ENCODE measurements around the gene IL36RN.
"Not testable (repeated sequence)": the region's sequence is repeated elsewhere in the genome, so short reads cannot be mapped to it uniquely, and the experiment has no call there.

The IL36RN gene

GRCh38 chr2:113096306-113096705 is 37.3 kb downstream of the IL36RN start:
- Mint-ChIP-seq H3K4me1 (peaks cover 24% of the 10 kb centered on the region), H3K4me3 (peak overlapping the region; percentile 71), H3K27ac (peak overlapping the region; percentile 91)
- ATAC-seq; H3K9me3 Mint-ChIP-seq; H3K36me3 Mint-ChIP-seq; DNase-seq (ENCODE audit: low spot score in 2 of 2): not testable (repeated sequence)

- H3K4me3 Mint-ChIP-seq = peak overlapping the region; percentile 71
- peak overlapping the region; percentile 91 for H3K27ac Mint-ChIP-seq
- peak; percentile 83 for ATAC-seq
- H3K36me3 Mint-ChIP-seq; H3K9me3 Mint-ChIP-seq; DNase-seq (ENCODE audit: low spot score in 2 of 2): not testable (repeated sequence)
- H3K4me1 Mint-ChIP-seq = peaks cover 25% of the 10 kb centered on the region
Measured at GRCh38 chr2:113096842-113097618, 38.0 kb downstream of the IL36RN start.

GRCh38 chr2:113098041-113098440 is 39.0 kb downstream of the IL36RN start:
- Mint-ChIP-seq H3K9me3 (peaks cover 13% of the 10 kb centered on the region), H3K27ac (peak overlapping the region; percentile 91), H3K36me3 (peaks cover 7% of the 10 kb centered on the region), H3K4me1 (peaks cover 35% of the 10 kb centered on the region), H3K4me3 (peak overlapping the region; percentile 71)
- no peak for DNase-seq (ENCODE audit: low spot score in 2 of 2)
- ATAC-seq = peak; percentile 82

GRCh38 chr2:113098532-113098931 is 39.5 kb downstream of the IL36RN start:
- DNase-seq (ENCODE audit: low spot score in 2 of 2) = no peak
- H3K4me1 Mint-ChIP-seq = peaks cover 40% of the 10 kb centered on the region
- H3K4me3 Mint-ChIP-seq = peak overlapping the region; percentile 71
- peak overlapping the region; percentile 91 for H3K27ac Mint-ChIP-seq
- peaks cover 13% of the 10 kb centered on the region for H3K9me3 Mint-ChIP-seq
- peaks cover 7% of the 10 kb centered on the region for H3K36me3 Mint-ChIP-seq
- peak; percentile 16 for ATAC-seq

GRCh38 chr2:113102133-113102532 is 43.1 kb downstream of the IL36RN start:
- Mint-ChIP-seq H3K4me1 (peaks cover 50% of the 10 kb centered on the region), H3K27ac (peak overlapping the region; percentile 95), H3K36me3 (peaks cover 7% of the 10 kb centered on the region), H3K9me3 (peaks cover 12% of the 10 kb centered on the region), H3K4me3 (no peak overlapping the region)
- DNase-seq (ENCODE audit: low spot score in 2 of 2) = no peak
- ATAC-seq = no peak

- peak overlapping the region; percentile 39 for H3K4me3 Mint-ChIP-seq
- ATAC-seq = no peak
- peaks cover 7% of the 10 kb centered on the region for H3K9me3 Mint-ChIP-seq
- H3K36me3 Mint-ChIP-seq = peaks cover under 1% of the 10 kb centered on the region
- peak overlapping the region; percentile 95 for H3K27ac Mint-ChIP-seq
- peaks cover 39% of the 10 kb centered on the region for H3K4me1 Mint-ChIP-seq
- no peak for DNase-seq (ENCODE audit: low spot score in 2 of 2)
Measured at GRCh38 chr2:113103277-113103676, 44.3 kb downstream of the IL36RN start.

GRCh38 chr2:113104054-113104611 is 45.1 kb downstream of the IL36RN start:
- Mint-ChIP-seq H3K27ac (peak overlapping the region; percentile 95), H3K36me3 (no peaks in the 10 kb centered on the region), H3K9me3 (peaks cover 7% of the 10 kb centered on the region), H3K4me3 (peak overlapping the region; percentile 39), H3K4me1 (peaks cover 35% of the 10 kb centered on the region)
- peak; percentile 86 for ATAC-seq
- peak; percentile 27 to 68 for DNase-seq (ENCODE audit: low spot score in 2 of 2)

GRCh38 chr2:113105047-113105785 is 46.2 kb downstream of the IL36RN start:
- Mint-ChIP-seq H3K4me1 (peaks cover 35% of the 10 kb centered on the region), H3K27ac (peak overlapping the region; percentile 95), H3K9me3 (peaks cover 7% of the 10 kb centered on the region), H3K4me3 (peak overlapping the region; percentile 39), H3K36me3 (no peaks in the 10 kb centered on the region)
- ATAC-seq (peak; percentile 88), DNase-seq (ENCODE audit: low spot score in 2 of 2) (peak; percentile 25 to 68)

GRCh38 chr2:113111121-113111520 is 52.1 kb downstream of the IL36RN start:
- ATAC-seq = no peak
- no peaks in the 10 kb centered on the region for H3K36me3 Mint-ChIP-seq
- H3K4me1 Mint-ChIP-seq = no peaks in the 10 kb centered on the region
- no peaks in the 10 kb centered on the region for H3K9me3 Mint-ChIP-seq
- no peak overlapping the region for H3K27ac Mint-ChIP-seq
- no peak for DNase-seq (ENCODE audit: low spot score in 2 of 2)
- H3K4me3 Mint-ChIP-seq = no peak overlapping the region

GRCh38 chr2:113111823-113112287 is 52.9 kb downstream of the IL36RN start:
- H3K4me1 Mint-ChIP-seq = peaks cover 5% of the 10 kb centered on the region
- DNase-seq (ENCODE audit: low spot score in 2 of 2) (no peak), ATAC-seq (no peak)

GRCh38 chr2:113112441-113112840 is 53.4 kb downstream of the IL36RN start:
- no peak for DNase-seq (ENCODE audit: low spot score in 2 of 2)
- no peaks in the 10 kb centered on the region for H3K9me3 Mint-ChIP-seq

More at GRCh38 chr2:113111823-113112287, 52.9 kb downstream of the IL36RN start:
- Mint-ChIP-seq H3K9me3 (no peaks in the 10 kb centered on the region), H3K27ac (no peak overlapping the region), H3K4me3 (no peak overlapping the region), H3K36me3 (no peaks in the 10 kb centered on the region)

GRCh38 chr2:113112871-113113270 is 53.9 kb downstream of the IL36RN start:
- Mint-ChIP-seq H3K4me3 (no peak overlapping the region), H3K9me3 (no peaks in the 10 kb centered on the region), H3K27ac (no peak overlapping the region), H3K4me1 (peaks cover 15% of the 10 kb centered on the region), H3K36me3 (no peaks in the 10 kb centered on the region)
- DNase-seq (ENCODE audit: low spot score in 2 of 2) (no peak), ATAC-seq (no peak)

More at GRCh38 chr2:113112441-113112840, 53.4 kb downstream of the IL36RN start:
- H3K4me1 Mint-ChIP-seq = peaks cover 11% of the 10 kb centered on the region
- H3K27ac Mint-ChIP-seq = no peak overlapping the region
- H3K4me3 Mint-ChIP-seq = no peak overlapping the region
- ATAC-seq = no peak
- H3K36me3 Mint-ChIP-seq = no peaks in the 10 kb centered on the region

- DNase-seq (ENCODE audit: low spot score in 2 of 2) (no peak), ATAC-seq (no peak)
- no peak overlapping the region for H3K27ac Mint-ChIP-seq
- no peak overlapping the region for H3K4me3 Mint-ChIP-seq
- no peaks in the 10 kb centered on the region for H3K9me3 Mint-ChIP-seq
- peaks cover 19% of the 10 kb centered on the region for H3K4me1 Mint-ChIP-seq
- H3K36me3 Mint-ChIP-seq = no peaks in the 10 kb centered on the region
Measured at GRCh38 chr2:113113807-113114206, 54.8 kb downstream of the IL36RN start.
